GM19099 (cell line): Measurements from ENCODE around the gene GPR39.

ENCODE experiments used
- POLR2A ChIP-seq: IDR thresholded peaks from 3 replicates; pipeline ENCODE4 v1.6.1; 2011; ENCODE audit warnings: low read depth; ENCODE audit not compliant: insufficient read length; ENCODE audit errors: extremely low read depth

GPR39 gene

DNA sequence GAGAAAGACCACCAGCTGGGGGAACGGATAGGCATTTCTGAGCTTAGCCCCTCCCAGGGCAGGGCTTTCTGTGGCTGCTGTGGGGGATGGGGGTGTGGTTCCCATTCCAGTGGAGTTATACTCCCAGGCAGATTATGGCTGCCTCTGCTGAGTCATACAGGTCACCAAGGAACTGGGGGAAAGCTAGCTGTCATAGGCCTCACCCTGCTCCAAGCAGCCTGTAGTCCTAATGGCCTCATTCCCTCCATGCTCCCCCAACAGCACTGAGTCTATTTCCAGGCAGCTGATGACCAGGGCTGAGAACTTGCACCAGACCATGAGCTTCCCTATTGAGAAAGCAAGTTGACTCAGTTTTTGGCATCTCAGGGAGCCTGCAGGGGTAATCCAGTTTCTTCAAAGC, 87.1 kb downstream of the GPR39 start:
- no peak for TF ChIP-seq POLR2A

DNA sequence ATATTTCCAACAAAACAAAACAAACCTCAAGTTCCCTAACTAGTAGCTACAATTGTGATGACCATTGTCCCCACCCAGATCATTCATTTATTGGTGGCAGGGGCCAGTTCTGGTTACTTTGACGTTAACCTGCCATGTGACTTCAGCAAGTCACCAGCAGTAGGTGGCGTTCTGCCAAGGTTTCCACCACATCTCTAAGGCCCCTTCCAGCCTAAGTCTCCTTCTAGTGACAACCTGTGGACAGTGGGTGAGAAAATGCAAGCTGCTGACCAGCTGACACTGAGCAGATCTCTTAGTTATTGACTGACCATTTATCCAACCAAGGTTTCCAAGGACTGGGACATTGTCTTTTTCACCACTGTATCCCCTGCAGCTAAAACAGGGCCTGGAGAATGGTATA, 98.4 kb downstream of the GPR39 start:
- TF ChIP-seq POLR2A = no peak

DNA sequence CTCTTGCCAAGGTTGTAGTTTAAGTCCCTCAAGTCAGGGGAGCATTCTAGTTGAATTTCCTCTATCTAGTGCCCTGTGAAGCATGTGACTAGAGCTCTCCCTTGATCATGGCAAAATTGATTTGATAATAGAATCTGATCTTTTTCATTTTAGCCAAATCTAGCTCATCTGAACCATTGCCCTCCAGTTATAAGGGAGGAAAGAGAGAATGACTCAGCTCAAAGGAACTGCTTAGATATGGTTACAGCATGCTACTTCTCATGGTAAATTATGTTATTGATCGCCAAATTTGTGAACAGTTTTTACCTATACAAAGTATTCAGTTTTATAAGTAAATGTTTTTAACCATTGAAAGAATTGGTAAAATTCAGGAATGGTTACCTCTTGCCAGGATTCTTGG, 100.8 kb downstream of the GPR39 start:
- no peak for TF ChIP-seq POLR2A

DNA sequence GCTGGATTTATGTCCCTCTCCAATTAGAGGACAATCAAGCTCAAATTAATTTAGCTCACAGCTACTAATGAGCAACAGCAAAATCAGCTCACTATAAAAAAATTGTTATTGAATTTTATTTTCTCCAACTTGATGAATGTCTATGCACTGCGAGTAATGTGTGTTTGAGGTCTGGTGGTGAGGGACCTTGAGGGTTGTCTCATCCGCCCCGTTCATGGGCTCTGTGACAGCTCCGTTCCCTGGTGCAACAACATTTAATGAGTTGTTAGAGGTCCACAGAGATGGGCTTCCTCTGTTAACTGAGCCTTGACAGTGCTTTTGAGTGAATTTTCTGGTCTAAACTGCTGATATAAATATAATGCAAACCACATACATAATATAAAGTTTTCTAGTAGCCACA, 101.7 kb downstream of the GPR39 start:
- no peak for TF ChIP-seq POLR2A

DNA sequence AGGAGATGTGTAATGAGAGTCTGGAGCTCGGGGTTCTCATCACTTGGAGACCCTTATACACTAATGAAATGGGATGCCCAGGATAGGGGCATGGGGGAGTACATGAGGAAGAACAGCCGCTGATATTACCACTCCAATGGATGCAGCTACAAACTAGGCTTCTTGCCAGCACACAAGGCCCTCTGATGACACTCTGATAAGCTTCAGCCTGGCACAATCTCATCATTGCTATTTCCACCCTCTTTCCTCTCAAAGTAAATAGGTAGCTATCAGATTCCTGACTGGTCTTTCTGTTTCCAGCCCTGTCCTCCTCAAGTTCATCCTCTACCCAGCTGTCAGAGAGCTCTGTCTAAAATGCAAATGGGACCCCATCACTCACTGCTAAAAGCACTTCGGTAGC, 103.0 kb downstream of the GPR39 start:
- TF ChIP-seq POLR2A = no peak

DNA sequence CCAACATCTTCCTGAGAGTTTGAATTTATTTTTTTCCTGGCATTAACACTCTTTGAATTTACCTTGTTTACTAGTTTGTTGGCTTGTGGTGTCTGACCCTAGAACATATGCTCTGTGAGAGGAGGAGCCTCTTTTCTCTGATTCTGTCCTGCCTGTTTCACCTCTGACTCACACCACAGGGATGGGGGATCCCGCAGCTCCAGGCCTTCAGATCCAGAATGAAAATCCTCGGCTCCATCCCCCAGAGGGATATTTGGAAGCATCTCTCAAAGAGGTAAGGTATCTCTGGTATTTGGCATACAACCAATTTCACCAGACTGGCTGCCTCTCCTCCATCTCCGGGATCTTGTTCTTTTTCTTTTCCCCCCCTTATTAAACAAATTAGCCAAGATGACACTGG, 104.7 kb downstream of the GPR39 start:
- TF ChIP-seq POLR2A = no peak

DNA sequence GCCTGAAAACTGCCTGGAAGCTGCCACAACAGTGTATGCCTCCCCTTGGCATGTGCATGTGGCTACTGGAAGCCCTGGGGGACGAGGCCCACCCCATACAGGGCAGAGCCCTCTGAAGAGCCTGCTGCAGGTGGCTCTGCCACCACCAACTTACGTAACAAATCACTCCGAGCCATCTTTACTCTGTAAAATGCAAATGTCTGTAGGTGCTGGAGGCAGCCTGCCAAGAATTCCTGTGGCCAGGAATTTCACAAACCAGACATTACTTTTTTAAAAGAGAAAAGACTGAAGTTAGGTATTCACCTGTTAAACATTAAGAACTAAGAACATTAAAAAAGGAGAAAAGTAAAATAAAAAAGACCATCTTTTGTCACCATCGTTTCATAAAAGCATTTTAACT, 106.3 kb downstream of the GPR39 start:
- TF ChIP-seq POLR2A = no peak

DNA sequence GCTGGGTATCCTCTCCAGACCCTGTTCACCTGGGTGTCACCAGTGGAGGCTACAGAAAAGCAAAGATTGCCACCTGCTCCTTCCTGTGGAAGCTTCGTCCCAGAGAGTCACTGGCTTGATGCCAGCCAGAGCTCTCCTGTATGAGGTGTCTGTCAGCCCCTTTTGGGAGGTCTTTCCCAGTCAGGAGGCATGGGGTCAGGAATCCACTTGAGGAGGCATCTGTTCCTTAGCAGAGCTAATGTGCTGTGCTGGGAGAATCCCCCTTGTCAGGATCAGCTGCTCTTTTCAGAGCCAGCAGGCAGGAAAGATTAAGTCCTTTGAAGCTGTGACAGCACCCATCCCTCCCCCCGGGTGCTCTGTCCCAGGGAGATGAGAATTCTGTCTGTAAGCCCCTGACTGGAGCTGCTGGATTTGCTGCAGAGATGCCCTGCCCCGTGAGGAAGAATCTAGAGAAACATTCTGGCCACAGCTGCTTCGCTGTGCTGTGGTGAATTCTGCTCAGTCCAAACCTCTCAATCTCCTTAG, 121.8 kb downstream of the GPR39 start:
- TF ChIP-seq POLR2A = no peak

DNA sequence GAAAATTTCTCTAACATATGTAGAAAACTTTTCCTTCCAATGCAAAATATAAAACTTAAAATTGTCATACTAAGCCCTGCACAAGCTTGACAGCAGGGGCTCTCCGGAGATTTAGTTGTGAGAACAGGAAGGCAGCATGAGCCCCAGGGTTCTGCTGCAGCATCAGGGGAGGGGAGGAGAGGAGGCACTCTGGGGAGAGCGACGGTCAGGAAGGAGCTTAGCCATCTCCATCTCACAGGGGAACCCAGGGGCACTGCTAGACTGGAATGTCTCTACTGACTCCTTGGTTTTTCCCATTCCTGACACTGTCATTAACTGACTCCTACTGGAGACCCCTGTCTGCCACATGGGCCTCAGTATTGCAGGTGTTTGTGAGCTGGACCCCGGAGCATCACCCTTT, 123.6 kb downstream of the GPR39 start:
- TF ChIP-seq POLR2A = no peak

DNA sequence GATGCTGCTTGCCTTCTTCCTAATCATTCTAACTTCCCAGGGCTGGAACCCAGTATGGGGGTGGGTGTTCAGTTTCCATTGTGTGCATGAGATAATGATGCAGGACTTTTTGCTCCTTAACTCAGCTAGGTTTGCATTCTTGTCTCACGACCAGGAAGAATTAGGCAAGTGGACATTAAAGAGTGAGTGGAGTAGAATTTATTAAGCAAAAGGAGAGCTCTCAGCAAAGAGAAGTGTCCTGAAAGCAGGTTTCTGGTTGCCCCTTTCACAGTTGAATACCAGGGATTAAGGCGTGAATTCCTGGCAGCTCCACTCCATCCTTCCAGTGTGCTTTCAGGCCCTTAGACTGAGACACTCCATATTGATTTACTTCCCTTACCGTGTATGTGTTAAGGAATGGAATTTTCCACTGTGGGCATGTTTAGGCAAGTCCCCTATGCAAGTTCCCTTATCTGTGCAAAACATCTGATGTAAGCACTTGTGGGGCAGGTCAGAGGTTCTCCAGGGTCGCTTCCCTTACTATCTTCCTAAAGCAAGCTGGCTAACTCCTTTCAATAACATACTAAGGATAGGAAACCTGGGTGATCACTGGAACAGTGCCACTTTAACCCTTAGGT, 126.5 kb downstream of the GPR39 start:
- no peak for TF ChIP-seq POLR2A

DNA sequence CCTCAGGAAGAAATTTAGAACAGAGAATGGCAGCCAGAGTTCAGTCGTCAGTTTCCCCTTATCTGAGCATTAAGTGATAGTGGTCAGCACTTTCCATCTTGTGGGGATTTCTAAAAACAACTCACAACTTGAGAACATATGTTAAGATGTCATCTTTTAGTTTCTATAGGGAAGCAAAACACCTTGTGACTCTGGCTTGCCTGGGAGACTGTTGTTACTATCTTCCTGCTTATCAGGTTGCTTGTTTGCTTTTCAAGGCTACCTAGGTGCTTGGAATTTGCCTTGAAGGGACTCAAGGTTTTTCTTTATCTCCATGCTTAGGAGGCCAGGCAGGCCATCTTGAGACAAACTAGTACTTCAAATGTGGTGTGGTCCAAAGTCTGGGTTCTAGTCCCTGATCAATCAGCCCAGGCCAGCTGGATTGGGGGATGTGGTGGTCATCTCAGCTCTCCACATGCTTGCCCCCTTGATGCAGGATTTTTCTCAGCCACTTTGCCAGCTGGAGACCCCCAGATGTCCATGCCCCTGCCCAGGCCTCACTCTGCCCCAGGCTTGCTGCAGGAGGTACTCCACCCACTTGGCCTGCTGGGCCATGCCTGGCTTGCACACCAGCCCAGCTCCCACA, 127.5 kb downstream of the GPR39 start:
- no peak for TF ChIP-seq POLR2A

DNA sequence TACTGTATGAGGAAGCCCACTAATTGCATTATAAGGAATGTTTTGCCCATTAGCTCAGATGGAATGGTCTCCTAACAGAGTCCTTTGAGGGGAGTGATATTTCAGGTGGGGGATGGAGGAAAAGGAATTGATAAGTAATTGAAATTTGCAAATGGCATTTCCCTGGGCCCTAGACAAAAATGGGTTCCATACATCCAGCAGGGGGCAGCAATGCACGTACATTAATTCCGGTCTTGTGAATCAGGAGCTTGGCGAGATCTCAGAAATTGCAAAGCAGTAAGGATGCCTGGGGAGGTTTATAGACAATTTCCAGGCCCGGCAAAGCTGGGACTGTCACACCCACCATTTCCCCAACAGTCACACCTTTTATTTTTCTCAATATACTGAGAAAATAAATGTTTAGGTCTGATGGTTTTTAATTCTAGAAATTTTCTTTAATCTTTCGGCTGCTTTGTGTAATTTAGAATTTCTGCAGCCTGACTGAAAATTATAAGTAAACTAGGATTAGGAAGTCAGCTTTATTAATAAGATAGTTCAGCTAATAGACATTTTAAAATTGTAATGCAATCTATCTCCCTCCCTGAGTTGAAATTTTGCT, 130.6 kb downstream of the GPR39 start:
- TF ChIP-seq POLR2A = no peak

DNA sequence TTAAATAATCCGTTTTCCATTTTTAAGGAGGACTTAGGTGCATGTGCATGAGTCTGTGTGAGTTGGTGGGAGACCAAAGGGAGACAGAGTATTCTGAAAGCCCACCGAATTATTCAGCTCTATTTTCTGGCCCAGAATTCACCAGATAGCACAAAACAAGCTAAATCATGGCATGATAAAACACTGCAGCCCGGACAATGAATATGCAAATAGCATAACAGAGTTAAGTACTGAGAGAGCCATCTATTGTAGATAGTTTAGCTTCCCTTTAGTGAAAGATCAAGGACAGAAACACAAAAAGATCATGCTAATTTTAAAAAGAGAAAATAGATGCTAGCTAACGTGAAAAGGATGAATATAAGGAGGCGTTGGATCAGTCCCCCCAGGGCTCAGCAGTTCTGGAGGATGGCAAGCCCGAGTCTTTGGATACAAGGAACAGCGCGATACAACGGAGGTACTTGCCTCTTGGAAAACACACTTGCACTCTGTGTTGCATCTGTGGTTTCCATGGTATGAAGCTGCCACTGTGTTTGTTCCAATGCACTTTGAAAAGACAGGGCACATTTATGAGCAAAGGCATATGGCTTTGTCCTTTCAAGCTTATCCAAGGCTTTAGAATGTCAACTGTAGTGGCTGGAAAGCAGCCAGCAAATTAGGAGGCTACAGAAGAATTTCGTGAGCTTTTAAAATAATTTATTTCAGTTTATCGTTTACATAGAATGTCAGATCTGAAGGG, 133.5 kb downstream of the GPR39 start:
- TF ChIP-seq POLR2A = no peak

DNA sequence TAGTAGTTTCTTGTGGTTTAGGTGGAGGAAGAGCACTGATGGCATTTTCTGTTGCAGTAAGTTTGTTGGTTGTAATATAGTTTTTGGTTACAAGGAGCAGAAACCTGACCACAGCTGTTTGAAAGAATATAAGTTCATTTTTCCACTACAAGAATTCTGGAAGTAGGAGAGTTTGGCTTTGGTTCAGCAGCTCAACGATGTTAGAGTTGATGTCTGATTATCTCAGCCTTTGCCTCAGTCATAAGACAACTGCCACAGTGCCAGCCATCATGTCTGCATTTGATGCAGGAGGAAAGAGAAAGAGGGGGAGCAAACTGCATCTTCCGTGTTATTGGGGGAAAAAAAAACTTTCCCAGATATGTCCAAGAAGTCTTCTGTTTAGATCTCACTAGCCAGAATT, 134.3 kb downstream of the GPR39 start:
- TF ChIP-seq POLR2A = no peak

DNA sequence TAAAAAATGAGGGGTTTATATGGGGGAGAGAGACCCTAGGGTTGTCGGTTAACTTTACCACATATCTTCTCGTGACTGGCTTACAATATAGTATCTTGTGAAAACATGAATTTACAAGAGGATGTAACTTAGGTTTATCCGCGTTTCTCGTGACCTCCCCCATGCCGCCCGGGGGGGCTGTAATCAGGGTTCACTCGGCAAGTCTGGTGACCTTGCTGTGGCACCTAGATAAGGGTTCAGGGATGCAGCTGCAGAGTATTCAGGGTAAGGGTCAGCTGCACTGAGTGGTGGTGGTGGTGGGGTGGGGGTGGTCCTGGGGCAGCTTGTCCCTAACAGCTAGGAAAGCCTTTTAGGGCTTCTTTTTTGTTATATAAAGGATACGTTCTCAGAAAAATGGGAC, 141.1 kb downstream of the GPR39 start:
- no peak for TF ChIP-seq POLR2A

DNA sequence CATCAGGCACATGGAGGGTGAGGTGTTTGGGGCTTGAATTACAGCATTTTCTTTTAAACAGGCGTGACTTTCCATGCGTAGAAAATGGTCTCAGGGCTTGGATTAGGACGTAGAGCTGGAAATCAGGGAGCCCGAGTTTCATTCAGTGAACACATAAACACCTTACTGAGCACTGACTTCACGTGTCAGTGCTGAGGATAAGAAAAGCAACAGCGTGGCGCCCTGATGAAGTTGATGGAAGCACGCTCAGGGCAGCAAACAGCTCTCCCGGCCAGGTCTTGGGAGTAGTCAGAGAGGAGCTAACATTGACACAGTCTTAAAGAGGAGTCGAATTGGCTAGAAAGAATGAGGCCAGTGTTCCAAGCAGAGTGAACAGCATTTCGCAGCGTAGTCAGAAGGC, 142.7 kb downstream of the GPR39 start:
- TF ChIP-seq POLR2A = no peak
